Measurements from ENCODE around the gene ARHGEF40. TPM values are rescaled to one million over a fixed set of nuclear protein-coding genes. Genes with fewer than 3 reads are reported as not detected.

ARHGEF40 gene
- polyA plus RNA-seq, 4 donors: 71.5 to 85.4 (median 78.9) TPM

- DNase-seq (ENCODE audit: low read depth in 4 of 4, low spot score in 3 of 4): no peak
Observed at GRCh38 chr14:21078726-21079125, 8.6 kb downstream of the ARHGEF40 start.

DNA sequence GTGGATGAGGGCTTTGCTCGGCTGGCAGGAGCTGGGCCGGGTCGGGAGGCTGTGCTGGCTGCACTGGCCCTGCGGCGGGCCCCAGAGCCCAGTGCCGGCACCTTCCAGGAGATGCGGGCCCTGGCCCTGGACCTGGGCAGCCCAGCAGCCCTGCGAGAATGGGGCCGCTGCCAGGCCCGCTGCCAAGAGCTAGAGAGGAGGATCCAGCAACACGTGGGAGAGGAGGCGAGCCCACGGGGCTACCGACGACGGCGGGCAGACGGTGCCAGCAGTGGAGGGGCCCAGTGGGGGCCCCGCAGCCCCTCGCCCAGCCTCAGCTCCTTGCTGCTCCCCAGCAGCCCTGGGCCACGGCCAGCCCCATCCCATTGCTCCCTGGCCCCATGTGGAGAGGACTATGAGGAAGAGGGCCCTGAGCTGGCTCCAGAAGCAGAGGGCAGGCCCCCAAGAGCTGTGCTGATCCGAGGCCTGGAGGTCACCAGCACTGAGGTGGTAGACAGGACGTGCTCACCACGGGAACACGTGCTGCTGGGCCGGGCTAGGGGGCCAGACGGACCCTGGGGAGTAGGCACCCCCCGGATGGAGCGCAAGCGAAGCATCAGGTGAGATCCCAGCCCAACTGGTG lies 11.5 kb downstream of the ARHGEF40 start:
- DNase-seq (ENCODE audit: low read depth in 4 of 4, low spot score in 3 of 4): no peak

GRCh38 chr14:21083565-21084325 lies 13.6 kb downstream of the ARHGEF40 start:
- no peak for DNase-seq (ENCODE audit: low read depth in 4 of 4, low spot score in 3 of 4)

DNA sequence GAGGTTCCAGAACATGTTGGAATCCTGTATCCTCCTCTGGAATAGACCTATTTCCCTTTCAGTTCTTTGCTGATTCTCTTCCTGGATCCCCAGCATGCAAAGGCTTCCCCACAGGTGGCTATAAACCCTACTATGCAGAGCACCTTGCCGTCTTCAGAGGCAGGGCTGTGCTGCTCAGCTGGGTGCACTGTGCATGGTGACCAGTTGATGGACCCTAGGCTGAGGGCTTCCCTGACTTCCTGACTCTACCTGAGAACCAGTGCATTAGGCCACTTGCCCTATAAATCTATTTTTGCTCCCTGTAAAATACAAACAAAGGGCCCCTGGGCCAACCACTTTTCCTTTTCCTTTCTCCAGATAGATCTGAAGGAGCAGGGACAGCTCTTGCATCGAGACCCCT lies 14.3 kb downstream of the ARHGEF40 start:
- no peak for DNase-seq (ENCODE audit: low read depth in 4 of 4, low spot score in 3 of 4)

DNA sequence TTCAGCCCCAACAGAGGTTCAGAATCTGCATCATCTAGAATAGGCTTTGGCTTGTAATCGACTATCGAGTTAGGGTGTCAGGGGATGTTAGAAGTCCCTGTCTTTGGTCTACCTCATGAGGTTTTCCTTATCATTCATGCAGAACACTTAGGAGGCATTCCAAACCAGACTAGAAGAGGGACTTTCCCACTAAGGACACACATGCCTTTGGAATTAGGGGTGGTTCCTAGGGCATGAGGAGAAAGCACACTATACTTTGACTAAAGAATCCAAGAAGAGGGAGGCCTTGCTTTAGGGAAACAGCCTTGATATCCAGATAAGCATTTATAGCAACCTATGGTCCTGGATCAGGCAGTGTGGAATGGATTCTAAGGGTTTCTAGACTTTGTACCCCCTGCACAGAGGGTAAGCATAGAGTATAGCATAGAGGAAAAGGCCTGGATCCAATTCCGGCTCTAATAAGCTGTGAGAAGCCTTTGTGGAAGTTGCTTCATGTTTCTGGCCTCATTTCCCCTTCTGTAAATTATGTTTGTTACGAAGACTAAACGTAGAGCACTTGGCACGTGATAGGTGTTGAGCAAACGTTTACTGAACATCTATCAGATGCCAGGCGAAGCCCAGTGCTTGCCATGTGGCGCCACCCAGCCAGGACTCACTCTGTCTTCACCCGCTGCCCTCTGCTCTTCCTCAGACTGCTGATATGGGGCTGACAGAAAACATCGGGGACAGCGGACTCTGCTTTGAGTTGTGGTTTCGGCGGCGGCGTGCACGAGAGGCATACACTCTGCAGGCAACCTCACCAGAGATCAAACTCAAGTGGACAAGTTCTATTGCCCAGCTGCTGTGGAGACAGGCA lies 15.1 kb downstream of the ARHGEF40 start:
- DNase-seq (ENCODE audit: low read depth in 4 of 4, low spot score in 3 of 4): no peak

- no peak for DNase-seq (ENCODE audit: low read depth in 4 of 4, low spot score in 3 of 4)
Observed at GRCh38 chr14:21086908-21087293, 16.8 kb downstream of the ARHGEF40 start.

DNA sequence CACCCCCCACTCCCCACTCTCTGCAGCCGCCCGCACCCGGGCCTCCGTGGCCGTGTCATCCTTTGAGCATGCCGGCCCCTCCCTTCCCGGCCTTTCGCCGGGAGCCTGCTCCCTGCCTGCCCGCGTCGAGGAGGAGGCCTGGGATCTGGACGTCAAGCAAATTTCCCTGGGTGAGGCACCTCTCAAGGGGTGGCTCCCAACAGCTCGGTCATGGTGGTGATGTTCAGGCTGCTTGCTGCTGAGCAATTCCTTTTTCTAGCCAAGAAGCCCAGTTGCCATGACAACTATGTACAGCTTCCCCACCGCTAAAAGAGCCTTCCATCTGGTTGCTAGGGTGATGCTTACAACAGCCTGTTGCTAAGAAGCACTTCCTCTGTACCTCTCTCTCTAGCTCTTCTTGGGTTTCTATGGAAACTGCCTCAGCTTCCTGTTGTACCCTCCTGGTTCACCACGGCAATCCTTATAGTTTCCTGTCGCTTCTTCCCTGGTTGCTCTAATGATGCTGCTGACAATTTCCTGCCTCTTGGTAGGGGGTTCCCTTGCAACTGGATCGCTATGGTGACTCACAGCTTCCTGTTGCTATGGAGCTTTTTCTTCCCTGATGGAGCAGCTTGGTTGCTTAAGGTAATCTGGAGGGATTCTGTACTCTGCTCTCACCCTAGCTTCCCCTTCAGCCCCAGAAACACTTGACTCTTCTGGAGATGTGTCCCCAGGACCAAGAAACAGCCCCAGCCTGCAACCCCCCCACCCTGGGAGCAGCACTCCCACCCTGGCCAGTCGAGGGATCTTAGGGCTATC lies 17.4 kb downstream of the ARHGEF40 start:
- DNase-seq (ENCODE audit: low read depth in 4 of 4, low spot score in 3 of 4): no peak

DNA sequence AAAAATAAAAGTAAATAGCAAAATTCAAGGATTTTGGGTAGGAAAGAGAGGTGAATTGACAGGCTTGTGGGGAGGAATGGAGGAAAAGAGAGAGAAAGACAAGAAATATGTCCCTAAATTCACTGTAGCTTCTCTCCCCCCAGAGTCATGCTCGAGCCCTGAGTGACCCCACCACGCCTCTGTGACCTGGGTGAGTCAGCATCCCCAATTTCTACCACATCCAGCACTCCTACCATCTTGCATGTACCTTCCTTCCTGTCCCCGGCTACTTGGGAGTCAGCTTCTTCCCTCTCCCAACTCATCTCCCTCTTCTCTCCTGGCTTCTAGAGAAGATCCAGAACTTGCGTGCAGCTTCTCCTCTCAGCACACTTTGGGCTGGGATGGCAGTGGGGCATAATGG lies 18.6 kb downstream of the ARHGEF40 start:
- no peak for DNase-seq (ENCODE audit: low read depth in 4 of 4, low spot score in 3 of 4)

- no peak for DNase-seq (ENCODE audit: low read depth in 4 of 4, low spot score in 3 of 4)
Observed at GRCh38 chr14:21089271-21089670, 19.2 kb downstream of the ARHGEF40 start.

DNA sequence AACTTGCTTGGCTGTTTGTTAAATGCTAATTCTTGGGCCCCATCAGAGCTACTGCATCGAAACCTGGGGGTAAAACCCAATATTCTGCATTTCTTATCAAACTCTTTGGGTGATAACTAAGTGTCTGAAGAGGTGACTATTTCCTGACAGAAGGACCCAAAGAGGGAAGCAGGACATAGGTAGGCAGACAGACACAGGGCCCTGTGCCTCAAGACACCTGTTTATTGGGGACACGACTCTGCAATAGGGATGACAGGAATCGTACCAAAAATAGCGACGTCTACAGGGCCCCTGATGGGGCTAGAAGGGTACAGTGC lies 19.7 kb downstream of the ARHGEF40 start:
- no peak for DNase-seq (ENCODE audit: low read depth in 4 of 4, low spot score in 3 of 4)

DNA sequence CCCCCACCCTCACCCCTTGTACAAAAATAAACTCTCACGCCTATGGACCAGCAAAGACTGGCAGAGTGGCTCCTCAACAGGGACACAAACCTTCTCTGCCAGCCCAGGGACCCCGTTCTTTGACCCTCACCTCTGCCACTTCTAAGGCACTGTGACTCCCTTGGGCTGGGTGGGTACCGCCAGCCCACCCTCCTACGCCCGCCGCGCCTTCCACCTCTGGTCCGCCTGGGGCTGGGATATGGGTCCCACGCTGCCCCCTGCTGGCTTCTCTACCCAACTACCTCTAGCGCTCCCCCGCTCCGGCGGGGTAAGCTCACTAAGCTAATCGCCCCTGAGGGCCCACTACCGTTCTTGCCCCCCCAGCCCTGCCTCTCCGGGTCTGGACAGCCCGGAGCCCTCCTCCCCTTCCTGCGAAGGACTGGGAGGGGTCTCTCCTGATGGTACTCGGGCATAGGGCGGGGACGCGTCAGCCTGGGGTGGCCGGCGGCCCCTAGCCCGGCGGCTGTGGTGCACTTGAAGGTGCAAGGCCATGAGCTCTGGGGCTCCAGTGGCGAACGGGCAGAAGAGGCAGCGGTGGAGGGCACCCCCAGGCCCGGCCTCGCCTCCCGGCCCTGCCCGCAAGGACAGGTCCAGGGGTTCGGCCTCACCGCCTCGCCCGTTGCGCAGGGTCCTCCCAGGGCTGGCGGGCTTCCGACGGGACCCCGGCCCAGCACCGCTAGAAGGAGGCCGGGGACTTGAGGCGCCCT lies 20.3 kb downstream of the ARHGEF40 start:
- no peak for DNase-seq (ENCODE audit: low read depth in 4 of 4, low spot score in 3 of 4)

DNA sequence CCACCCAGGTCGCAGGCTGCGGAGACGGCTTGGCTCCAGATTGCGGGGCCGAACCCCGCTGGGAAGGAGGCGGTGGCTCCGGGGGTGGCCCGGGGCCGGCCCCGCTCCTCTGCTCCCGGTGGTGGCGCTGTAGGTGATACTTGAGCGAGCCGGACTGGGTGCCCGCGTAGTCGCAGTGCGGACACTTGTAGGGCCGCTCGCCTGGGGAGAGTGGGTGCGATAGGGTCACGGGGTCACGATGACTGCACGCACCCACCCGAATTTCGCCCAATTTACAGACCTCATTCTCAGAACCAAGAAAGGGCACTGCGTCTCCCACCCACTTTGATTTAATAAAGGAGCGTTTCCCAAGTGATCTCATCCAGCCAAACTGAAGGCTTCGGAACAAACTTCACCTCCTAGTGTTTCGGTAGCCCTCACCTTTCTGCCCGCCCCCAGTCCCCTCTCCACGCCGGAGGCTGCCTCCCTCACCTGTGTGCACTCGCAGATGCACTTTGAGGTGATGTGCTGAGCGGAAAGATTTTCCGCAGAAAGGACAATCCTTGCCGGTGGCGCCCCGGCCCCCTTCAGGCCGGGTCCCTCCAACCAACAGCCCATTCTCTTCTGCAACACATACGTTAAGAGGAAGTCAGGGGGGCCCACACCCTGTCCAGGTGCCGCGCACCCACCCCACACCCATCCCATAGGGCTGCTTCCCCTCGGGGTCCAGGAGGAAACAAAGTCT lies 21.0 kb downstream of the ARHGEF40 start:
- DNase-seq (ENCODE audit: low read depth in 4 of 4, low spot score in 3 of 4): no peak

GRCh38 chr14:21091821-21092272 lies 21.7 kb downstream of the ARHGEF40 start:
- DNase-seq (ENCODE audit: low read depth in 4 of 4, low spot score in 3 of 4): no peak

- no peak for DNase-seq (ENCODE audit: low read depth in 4 of 4, low spot score in 3 of 4)
Observed at GRCh38 chr14:21092273-21093011, 22.3 kb downstream of the ARHGEF40 start.

DNA sequence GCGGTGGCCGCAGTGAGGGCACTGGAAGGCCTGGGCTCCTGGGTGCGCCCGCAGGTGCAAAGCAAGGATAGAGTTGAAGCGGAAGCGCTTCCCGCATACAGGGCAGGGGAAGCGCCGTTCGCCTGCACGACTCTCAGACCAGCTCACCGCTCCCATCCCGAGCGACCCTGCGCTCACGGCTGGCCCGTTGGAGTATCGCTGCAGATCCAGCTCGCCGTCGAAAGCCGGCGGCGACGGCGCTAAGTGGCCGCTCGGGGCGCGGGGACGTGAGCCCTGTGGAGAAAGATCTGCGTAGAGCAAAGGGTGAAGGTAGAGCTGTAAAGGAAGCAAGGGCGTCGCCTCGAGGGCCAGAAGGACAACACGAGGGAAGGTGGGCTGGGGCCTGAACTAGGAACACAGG lies 22.9 kb downstream of the ARHGEF40 start:
- DNase-seq (ENCODE audit: low read depth in 4 of 4, low spot score in 3 of 4): no peak

- DNase-seq (ENCODE audit: low read depth in 4 of 4, low spot score in 3 of 4): no peak
Observed at GRCh38 chr14:21093769-21094681, 23.9 kb downstream of the ARHGEF40 start.

DNA sequence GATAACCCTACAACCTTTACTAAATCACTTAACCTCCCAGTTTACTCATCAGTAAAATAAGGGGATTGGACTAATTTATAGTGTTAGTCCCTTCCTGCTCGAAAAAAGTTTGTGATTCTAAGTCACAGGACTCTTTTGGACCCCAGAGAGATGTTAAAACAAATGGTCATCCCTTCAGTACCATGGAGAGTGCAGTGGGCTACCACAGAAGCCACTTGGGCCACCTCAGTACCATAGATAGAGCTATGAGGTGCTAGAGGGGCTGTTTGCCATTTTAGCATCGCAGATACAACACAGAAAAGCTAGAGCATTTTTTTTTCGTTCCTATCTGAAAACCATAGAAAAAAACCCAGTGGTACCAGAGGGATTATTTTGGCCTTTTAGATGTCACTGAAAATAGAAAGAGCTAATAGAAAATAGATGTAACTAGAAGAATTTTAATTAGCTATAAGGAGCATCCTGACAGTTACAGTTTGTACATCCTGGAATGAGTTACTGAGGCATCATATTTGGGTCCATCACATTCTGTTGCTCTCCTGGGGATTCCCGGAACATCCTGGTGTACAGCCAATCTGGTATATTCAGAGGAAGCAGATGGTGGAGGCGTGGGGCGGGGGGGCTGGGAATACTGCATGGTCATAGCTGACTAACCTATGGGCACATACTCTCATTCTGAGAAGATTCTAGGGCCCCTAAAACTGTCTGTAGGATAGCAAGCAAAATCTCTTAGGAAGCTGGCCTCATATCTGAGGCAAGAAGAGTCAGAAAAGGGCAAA lies 25.5 kb downstream of the ARHGEF40 start:
- DNase-seq (ENCODE audit: low read depth in 4 of 4, low spot score in 3 of 4): no peak

Measured in right renal pelvis (tissue), 4 donors.